Cerebellar nuclear complex (tissue), 1 donor: ENCODE measurements around the gene ANO7.
A peak's percentile ranks its signal among the peaks of the same experiment; 100 is the strongest.

Source experiments
- DNase-seq, 2 experiments: peaks; one replicate each; lab custom pipeline; 2025; lab: John Stamatoyannopoulos, UW

ANO7 gene

DNA sequence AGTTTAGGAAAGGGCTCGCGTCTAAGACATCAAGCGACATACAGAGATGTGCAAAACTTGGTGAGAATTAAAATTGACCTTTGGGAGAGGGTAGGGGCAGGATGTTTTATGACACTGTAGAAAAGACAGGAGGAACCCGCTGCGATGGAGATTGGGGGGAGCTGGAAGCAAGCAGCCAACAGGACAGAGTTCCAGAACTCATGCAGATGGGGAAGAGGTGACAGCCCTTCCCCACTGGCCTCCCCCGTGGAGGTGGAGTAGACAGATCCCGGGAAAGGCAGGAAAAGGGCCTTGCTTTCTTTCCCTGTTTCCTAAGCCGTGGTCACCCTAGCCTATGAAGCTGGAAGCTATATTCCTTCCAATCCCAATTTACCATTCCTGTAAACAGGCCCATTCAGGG, 39.1 kb downstream of the ANO7 start:
- DNase-seq = no peak

DNA sequence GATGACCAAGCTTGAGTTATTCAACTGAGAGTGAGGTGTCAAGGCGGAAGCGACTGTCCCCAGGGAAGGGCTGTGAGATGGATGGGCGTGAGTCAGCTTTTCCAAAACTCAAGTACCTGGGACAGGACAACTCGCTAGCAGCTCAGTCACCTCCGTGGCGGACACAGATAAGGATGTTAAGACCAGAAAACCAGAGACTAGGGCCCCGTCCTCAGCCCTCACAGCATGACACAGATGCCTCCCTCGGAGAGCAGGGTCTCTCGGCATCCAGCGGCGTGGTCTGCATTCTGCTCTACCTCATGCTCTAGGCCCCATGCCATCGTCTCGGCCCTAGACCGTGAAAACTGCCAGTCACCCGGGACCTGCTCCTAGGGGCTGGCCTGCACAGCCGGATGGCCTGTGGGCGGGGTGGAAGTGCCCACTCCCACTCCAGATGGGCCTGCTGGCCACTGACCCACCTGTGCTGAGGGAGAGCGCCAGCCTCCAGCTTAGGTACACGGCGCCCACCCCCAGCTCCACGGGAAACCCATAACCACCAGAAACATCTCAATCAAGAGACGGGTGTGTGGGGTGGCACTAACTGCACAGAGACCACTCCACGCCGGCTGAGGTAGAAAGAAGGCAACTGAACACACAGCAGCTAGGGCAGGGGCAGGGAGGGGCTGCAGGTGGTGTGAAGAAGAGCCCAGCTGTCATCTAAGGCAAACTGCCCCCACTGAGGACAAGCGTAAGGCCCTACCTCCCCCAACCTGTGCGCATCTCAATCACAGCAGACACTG, 39.8 kb downstream of the ANO7 start:
- DNase-seq = no peak

DNA sequence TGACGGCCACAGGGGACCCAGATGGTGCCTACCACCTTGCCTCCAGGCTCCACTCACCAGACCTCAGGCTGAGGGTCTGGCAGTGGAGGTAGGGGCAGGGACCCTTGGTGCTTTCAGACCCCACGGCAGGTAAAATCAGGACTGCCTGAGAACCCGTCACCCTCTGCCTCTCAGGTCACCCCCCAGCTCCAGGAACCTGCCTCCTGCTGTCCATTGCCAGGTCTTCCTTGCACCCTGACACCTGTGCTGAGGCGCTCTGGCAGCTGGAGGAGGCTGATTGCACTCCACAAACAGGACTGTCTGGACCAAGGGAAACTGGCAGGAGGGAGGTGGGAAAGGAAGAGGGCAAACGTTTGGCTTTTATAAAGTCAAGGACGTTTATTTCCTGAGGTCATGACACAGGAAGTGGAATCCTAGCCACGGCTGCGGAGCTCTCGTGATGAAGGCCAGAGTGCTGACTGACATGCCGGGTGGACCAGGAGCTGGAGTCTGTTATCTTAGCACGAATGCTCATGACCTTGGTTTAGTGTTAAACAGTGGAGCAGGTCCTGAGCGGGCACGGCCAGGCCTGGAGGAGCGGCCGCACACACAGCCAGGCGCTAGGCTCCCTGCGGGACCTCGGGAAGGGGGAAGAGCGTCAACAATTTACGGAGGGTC, 40.5 kb downstream of the ANO7 start:
- no peak for DNase-seq

- DNase-seq = no peak
These were observed 41.3 kb downstream of the ANO7 start for GRCh38 chr2:241229563-241230401.

DNA sequence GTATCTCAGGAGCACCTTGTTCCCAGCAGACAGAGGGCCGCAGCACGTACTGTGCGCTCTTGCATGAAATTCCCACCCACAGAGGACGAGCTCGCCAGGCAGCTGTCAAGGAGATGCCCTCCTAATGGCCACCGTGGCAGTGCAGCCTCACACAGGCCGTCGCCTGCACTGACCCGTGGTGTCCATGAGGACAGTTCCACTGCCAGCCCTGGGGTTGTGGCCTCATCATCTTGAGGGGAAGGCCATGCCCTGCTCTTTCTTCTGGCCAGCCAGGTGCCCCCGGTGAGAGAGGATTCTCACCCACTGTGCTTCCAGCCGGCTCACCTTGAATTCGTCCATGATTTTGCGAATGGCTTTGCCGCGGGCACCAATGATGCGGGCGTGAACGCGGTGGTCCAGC, 42.0 kb downstream of the ANO7 start:
- DNase-seq = peak in 1 of 2 experiments; percentile 50

GRCh38 chr2:241232736-241233575, 44.5 kb downstream of the ANO7 start:
- no peak for DNase-seq

DNA sequence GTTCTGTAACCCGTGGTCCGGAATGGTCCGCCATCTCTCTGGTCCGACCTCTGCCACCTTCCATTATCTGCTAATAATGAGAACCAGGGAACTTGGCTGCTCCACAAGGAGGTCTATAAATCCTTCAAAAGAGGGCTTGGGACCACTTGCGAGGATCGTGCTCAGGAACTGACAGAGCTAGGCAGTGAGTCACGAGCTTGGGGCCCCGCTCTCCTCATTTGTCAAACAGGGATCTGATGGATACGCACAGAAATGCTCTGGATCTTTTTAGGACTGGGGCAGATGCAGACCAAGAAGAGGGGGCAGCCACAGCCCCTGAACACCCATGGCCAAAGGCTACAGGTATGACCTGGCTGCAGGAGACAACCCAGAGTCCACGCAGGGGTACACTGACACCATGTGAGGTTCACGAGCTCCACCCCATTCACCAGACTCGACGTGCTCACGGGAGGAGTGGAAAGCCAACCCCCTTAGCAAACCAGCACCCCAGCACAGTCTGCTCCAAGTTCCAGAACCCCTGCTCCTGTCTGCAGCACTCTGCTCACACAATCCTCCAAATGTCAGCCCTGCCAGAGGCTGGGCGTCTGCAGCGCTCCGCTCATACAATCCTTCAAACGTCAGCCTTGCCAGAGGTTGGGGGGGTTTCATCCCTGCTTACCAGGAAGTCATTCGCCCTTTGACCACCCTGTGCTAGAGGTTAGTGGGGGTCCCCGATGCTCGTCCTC, 45.8 kb downstream of the ANO7 start:
- no peak for DNase-seq

- DNase-seq = no peak
These were observed 46.7 kb downstream of the ANO7 start for GRCh38 chr2:241234962-241235740.

DNA sequence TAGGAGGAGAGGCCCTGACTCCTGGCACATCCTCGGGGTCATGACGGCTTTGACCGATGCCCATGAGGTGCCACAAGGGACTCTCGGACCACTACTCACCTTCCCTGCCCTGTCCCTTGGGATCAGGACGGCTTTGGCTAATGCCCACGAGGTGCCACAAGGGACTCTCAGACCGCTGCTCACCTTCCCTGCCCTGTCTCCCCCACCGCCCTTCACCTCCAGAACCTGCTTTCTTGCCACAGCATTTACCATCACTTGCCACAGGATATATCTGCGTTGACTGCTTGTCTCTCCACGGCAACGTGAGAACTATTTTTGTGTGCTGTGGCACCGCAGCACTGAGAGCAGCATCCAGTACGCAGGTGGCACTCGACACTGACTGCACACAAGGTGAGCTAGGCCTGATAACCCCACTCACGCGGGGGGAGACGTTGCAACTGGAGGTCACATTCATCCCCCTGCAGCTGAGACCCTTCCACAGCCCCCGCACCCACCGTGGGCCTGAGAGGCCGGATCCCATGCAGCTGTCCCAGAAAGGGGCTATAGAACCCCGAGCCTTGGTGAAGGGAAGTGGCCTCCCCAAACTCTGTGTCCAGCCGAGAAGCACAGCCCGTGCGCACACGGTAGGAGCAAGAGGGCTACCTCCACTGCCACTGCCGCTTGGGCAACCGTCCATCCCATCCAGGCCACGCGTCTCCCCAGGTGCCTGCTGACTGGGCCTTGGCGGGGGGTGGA, 47.5 kb downstream of the ANO7 start:
- no peak for DNase-seq

GRCh38 chr2:241237047-241237446, 48.6 kb downstream of the ANO7 start:
- DNase-seq = no peak

- no peak for DNase-seq
These were observed 49.5 kb downstream of the ANO7 start for GRCh38 chr2:241237949-241238371.

DNA sequence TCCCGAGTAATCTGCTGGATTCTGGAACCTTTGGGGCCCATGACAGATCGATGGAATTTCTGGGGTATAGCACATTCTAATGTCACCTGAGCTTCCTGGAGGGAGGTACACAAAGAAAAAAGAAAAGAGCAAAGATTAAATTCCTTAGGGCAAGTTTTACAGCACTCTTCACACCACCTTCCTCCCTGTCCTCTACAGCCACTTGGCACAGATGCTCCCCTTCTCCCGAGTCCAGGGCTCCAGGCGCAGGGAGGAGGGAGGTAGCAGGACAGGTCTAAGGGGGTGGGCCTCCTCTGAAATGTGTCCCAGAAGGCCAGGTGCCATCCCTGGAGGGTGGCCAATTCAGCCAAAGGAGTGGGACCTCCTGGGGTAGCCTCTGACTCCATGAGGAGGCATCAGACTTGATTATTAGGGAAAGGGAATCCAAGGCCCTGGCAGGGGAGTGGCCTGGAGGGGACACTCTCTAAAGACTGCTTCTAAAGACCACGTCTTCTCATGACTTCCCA, 50.3 kb downstream of the ANO7 start:
- DNase-seq = no peak

- no peak for DNase-seq
These were observed 51.2 kb downstream of the ANO7 start for GRCh38 chr2:241239552-241240202.

DNA sequence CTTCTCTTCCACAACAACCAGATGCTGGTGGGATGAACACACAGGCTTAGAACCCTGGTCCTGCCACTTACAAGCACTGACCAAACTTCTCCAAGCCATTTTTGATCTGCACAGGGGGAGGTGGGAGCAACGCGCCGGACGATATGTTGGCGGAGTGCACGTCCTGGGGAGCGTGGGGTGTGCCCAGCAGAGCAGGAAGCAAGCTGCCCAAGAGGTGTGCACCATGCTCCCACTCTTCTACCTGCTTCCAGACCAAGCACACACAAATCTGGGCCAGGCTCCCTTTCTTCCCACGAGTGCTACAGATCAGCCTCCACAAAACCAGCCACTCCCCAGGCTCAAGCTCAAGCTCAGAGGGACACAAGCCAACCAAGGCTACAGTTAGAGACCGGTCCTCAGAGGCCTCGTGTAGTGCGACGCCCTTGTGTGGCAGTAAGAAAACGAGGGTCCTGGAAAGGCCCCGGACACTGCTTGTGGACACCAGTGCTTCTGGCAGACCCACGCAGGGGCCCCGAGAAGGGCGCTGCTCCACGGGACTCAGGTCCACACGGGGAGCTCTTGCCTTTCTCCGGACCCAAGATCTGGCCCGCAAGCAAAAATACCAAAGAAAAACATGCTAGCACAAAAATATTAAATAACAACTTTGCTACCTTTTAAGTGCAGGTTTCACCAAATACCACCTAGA, 52.0 kb downstream of the ANO7 start:
- DNase-seq = no peak

- no peak for DNase-seq
These were observed 53.2 kb downstream of the ANO7 start for GRCh38 chr2:241241669-241242068.

DNA sequence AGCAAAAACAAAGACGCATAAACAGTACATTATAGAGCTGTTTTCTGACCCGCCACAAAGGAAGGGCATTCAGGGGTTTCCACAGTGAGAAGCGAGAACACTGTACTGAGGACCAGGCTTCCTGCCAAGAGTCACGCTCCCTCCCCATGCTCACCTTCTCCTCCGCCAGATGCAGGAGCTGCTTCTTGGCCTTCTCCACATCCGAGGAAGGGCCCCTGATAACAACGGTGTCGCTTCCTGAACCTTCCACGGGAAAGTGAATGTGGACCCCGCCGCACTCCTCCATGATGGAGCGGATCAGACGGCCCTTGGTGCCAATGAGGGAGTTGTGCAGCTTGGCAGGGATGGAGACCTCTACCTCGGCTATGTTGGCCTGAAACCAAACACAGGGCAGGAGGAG, 53.8 kb downstream of the ANO7 start:
- DNase-seq = no peak

DNA sequence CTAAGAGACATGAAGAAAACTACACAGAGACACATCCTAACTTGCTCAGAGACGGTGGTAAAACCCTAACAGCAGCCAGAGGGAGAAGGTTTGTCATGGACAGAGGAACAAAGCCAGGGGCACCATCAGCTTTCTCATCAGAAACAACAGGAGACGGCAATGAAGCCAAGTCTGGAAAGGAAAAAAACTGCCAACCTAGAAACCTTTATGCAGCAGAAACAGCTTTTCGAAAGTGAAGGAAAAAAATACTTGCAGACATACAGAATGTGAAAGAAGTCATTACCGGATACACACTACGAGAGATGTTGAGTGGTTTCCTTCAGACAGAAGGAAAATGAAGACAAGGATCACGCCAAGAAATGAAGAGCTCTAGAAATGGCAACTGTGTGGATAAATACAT, 55.9 kb downstream of the ANO7 start:
- DNase-seq = no peak

GRCh38 chr2:241248289-241248688, 59.8 kb downstream of the ANO7 start:
- no peak for DNase-seq
